ENCODE data around the gene HECTD3.
"Not testable (repeated sequence)": the region's sequence is repeated elsewhere in the genome, so short reads cannot be mapped to it uniquely, and the experiment has no call there.

Gene HECTD3

GRCh38 chr1:44988531-44989156 is 22.5 kb downstream of the HECTD3 start:
- no peak for DNase-seq (ENCODE audit: low read depth)

- DNase-seq (ENCODE audit: low read depth): no peak
Observed at GRCh38 chr1:44985747-44986359, 25.3 kb downstream of the HECTD3 start.

- DNase-seq (ENCODE audit: low read depth): not testable (repeated sequence)
Observed at GRCh38 chr1:44977372-44977771, 33.8 kb downstream of the HECTD3 start.

GRCh38 chr1:44976252-44976651 is 34.9 kb downstream of the HECTD3 start:
- no peak for DNase-seq (ENCODE audit: low read depth)

- no peak for DNase-seq (ENCODE audit: low read depth)
Observed at GRCh38 chr1:44973645-44974044, 37.5 kb downstream of the HECTD3 start.

GRCh38 chr1:44970317-44970716 is 40.8 kb downstream of the HECTD3 start:
- DNase-seq (ENCODE audit: low read depth): no peak

GRCh38 chr1:44964396-44964795 is 46.7 kb downstream of the HECTD3 start:
- no peak for DNase-seq (ENCODE audit: low read depth)

- DNase-seq (ENCODE audit: low read depth): no peak
Observed at GRCh38 chr1:44962729-44963128, 48.4 kb downstream of the HECTD3 start.

GRCh38 chr1:44962022-44962421 is 49.1 kb downstream of the HECTD3 start:
- not testable (repeated sequence) for DNase-seq (ENCODE audit: low read depth)

GRCh38 chr1:44957566-44957965 is 53.6 kb downstream of the HECTD3 start:
- DNase-seq (ENCODE audit: low read depth): not testable (repeated sequence)

GRCh38 chr1:44956077-44956476 is 55.0 kb downstream of the HECTD3 start:
- not testable (repeated sequence) for DNase-seq (ENCODE audit: low read depth)

Measured in stimulated activated CD8-positive, alpha-beta memory T cell treated with anti-CD3 and anti-CD28 coated beads, Interleukin-12 subunit alpha, Interleukin-12 subunit beta, amount 100 ng/mL, for 4 hours (primary cell).